HG03097 (cell line): ENCODE data around the gene FAF1.
"Not testable (repeated sequence)": the region's sequence is repeated elsewhere in the genome, so short reads cannot be mapped to it uniquely, and the experiment has no call there.

Source experiments
- ATAC-seq: cut with Tn5 transposase; IDR thresholded peaks from one replicate; pipeline ENCODE4 v1.9.1; 2021; ENCODE audit not compliant: unreplicated experiment, low FRiP score

FAF1 gene

DNA sequence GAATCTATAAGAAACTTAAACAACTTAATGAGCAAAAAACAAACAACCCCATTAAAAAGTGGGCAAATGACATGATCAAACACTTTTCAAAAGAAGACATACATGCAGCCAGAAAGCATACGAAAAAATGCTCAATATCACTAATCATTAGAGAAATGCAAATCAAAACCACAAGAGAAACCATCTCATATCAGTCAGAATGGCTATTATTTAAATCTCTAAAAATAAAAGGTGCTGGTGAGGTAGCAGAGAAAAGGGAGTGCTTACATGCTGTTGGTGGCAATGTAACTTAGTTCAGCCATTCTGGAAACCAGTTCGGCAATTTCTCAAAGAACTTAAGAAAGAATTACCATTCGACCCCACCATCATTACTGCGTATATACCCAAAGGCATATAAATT lies 147.7 kb downstream of the FAF1 start:
- no peak for ATAC-seq

DNA sequence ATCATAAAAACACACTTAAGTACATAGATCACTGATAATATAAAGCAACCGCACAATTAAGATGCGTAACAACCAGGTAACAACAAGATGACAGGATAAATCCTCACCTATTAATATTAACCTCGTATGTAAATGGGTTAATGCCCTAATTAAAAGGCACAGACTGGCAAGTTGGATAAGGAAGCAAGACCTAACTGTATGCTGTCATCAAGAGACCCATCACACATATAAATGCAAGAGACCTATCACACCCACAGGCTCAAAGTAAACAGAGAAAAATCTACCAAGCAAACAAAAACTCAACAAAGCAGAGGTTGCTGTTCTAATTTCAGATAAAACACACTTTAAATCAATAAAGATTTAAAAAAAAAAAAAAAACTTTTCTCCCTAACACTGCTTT lies 151.8 kb downstream of the FAF1 start:
- no peak for ATAC-seq

DNA sequence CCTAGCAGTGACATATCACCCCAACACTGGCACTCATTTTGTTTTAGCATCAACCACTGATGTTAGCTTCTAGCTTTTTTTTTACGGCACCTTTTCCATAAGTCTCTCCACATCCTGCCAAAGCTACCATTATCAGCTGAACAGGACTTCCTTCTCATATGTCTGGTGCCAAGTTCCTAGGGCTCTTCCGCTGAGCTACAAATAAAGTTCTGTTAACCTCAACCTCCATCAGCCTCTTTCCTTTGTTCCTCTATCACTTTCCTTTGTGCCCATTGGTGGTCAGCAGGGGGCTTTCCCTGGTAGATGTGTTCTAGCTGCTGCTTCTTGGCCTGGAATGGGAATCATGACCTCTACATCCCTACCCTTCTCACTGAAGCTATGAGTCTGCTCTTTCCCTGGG lies 163.8 kb downstream of the FAF1 start:
- ATAC-seq: no peak

DNA sequence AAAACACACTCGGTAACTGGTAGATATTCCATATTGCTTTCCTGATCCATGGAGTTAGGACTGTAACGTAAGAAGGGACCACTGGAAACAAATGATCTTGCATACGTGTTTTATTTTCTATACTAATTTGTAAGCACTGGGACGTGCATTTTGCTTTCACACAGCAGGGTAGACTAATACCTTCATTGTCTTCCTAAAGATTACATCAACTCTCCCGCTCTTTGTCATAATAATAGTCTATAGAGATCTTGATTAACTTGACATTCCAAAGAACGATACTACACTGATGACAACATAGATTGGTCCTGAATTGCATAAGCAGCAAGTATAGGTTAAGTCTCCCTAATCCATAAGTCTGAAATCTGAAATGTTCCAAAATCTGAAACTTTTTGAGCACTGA lies 166.5 kb downstream of the FAF1 start:
- no peak for ATAC-seq

DNA sequence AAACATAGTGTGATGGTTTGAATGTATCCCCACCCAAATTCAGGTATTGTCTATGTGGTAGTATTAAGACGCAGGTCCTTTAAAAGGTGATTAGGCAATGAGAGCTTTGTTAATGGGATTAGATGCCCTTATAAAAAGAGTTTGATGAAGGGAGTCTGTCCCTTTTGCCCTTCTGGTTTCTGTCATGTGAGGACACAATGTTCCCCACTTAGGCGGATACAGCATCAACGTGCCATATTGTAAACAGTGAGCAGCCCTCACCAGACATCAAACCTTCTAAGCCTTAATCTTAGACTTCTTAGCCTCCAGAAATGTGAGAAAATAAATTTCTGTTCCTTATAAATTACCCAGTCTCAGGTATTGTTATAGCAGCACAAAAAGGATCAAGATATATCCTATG lies 172.8 kb downstream of the FAF1 start:
- no peak for ATAC-seq

DNA sequence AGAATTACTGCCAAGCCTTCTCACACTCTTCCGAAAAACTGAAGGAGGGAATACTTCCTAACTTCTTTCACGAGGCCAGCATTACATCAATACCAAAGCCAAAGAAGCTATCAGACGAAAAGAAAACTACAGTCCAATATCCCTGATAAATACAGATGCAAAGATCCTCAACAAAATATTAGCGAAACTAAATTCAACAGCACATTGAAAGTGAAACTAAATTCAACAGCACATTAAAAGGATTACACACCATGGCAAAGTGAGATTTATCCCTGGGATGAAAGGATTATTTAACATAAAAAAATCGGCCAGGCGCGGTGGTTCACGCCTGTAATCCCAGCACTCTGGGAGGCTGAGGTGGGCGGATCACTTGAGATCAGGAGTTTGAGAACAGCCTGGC lies 176.8 kb downstream of the FAF1 start:
- ATAC-seq: no peak

DNA sequence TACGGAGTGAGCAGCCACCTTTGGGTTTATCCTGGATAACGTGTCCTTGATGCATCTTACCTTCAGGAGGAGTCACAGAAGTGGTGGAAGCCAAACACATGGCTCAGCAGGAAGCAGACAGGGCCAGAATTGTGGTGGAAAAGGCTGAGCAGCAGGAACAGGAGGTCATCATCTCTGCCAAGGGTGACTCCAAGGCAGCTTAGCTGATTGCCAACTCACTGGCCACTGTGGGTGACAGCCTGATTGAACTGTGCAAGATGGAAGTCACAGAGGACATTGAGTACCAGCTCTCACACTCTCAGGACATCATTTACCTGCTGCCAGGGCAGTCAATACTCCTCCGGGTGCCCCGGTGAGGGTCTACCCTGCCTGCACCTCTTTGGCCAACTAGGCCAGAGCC lies 179.3 kb downstream of the FAF1 start:
- ATAC-seq: no peak

DNA sequence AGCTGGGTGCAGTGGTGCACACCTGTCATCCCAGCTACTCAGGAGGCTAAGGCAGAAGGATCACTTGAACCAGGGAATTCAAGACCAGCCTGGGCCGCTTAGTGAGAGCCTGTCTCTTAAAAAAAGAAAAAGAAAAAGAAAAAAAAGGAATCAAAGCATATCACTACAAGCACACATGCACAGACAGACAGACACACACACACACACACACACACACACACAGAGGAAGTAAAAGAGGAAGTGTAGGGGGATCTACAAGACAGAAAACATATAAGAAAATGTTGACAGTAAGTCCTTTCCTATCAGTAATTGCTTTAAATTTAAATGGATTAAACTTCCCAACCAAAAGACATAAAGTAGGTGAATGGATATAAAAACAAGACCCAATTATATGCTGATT lies 180.3 kb downstream of the FAF1 start:
- ATAC-seq: no peak

DNA sequence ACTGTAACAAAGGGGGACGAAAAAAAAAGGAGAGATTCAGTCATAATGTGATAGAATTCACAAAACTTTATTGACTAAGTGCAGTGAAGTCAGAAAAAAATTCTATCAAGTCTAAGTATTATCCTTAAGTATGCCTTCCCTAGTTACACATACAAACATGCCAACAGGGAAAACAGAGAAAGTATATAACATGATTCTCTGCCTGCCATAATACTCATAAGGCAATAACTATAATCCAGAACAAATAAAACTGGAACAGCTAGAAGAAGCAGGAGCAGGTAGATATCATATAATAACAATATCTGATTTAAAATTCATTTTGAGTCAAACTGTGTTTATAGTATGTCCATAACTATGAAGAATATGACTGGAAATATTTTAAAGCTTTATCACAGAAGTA lies 184.3 kb downstream of the FAF1 start:
- no peak for ATAC-seq

DNA sequence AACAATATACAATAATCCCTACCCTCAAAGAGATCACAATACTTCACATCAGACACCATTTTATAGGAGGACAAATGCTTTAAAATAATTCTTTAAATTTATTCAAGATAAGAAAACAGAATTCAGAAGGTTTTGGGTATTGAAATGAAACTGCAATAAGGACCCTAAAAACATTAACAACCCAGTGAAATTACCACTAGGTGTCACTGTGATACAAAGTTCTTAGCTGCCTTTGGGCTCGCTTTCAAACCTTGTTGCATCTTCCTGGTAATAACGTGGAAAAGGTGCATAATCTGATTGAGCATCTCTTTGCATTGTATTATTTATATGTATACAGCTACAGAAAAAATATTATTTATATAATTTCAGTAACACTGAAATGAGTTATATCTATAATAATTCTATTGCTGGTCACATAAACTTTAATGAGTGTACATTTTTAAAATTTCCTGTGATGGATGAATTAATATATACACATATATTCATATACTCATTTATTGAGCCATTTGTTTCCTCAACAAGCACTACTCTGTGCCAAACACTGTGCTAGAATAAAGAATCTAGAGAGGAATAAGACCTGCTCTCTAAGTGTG lies 185.2 kb downstream of the FAF1 start:
- ATAC-seq: no peak

DNA sequence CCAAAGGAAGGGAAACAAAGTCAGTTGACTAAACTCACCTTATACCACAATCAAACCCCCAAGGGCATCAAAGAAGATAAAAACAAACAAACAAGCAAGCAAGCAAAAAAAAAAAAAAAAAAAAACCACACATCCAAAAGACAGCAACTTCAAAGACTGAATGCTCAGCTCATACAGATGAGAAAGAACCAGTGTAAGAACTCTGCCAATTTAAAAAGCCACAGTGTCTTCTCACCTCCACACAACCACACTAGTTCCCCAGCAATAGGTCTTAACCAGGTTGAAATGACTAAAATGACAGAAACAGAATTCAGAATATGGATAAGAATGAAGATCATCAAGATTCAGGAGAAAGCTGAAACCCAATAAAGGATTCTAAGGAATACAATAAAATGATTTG lies 193.4 kb downstream of the FAF1 start:
- ATAC-seq: no peak

DNA sequence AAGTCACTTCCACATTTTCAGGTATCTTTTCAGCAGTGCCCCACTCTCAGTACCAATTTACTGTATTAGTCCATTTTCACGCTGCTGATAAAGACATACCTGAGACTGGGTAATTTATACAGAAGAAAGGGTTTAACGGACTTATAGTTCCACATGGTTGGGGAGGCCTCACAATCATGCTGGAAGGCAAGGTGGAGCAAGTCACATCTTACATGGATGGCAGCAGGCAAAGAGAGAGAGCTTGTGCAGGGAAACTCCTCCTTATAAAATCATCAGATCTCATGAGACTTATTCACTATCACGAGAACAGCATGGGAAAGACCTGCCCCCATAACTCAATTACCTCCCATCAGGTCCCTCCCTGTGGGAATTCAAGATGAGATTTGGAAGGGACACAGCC lies 203.5 kb downstream of the FAF1 start:
- not testable (repeated sequence) for ATAC-seq

DNA sequence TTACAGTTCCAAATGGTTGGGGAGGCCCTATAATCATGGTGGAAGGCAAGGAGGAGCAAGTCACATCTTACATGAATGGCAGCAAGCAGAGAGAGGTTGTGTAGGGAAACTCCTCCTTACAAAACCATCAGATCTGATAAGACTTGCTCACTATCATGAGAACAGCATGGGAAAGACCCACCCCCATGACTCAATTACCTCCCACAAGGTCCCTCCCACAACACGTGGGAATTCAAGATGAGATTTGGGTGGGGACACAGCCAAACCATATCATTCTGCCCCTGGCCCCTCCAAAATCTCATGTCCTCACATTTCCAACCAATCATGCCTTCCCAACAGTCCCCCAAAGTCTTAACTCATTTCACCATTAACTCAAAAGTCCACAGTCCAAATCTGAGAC lies 205.3 kb downstream of the FAF1 start:
- ATAC-seq: not testable (repeated sequence)

DNA sequence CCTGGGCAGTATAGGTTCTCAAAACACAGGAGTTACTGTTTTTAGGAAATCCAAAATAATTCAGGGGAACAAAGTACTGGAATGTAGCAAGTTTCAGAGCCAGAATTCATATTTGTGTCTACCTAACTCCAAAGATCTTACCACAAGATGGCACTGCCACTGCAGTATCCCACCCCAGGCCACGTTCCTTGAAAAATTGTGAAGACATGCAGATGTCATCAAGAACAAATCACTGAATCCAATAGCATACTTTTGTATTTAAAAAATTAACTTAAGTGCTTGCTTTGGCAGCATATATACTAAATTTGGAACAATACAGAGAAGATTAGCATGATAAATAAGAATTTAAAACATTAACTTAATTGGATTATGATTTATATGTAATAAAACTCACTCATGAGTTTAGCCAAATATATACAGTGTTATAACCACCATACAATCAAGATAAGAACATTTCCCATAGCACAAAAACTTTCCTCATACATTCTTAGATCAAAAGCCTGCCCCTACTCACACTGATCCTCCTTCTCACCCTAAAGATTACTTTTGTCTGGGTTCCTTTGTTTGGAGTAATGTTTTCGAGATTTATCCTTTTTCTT lies 209.9 kb downstream of the FAF1 start:
- ATAC-seq: no peak

DNA sequence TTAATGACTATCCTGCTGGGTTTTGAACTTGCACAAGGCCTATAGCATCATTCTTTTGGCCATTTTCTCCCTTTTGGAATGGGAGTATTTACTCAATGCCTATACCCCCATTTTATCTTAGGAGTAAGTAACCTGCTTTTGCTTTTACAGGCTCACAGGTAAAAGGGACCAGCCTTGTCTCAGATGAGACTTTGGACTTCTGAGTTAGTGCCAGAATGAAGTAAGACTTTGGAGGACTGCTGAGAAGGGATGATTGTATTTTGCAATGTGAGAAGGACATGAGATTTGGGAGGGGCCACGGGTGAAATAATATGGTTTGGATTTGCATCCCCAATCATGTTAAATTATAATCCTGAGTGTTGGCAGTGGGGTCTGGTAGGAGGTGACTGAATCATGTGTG lies 212.7 kb downstream of the FAF1 start:
- ATAC-seq: no peak

DNA sequence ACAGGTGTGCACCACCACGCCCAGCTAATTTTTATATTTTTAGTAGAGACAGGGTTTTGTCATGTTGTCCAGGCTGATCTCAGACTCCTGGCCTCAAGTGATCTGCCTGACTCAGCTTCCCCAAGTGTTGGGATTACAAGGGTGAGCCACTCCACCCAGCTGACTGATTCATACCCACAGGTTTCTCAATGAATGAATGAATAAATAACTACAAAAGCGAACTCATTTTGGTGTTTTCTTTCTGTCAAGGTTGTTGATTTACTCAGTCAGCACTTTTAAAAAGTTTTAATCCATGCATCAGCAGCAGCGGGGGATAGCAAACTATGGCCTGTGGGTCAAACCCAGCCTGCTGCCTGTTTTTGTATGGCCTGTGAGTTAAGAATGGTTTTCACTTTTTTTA lies 217.5 kb downstream of the FAF1 start:
- ATAC-seq: no peak

DNA sequence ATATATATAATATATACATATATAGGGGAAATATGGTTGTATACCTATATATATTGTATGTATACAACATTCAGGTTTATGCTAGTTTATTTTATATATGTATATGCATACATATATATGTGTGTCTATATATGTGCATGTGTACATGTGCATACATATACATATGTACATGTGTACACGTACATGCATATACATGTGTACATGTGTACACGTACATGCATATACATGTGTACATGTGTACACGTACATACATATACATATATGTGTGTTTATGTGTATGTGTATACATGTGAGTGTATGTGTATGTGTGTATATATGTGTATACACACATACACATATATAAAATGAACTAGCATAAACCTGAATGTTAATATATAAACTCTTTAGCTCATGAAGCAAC lies 220.9 kb downstream of the FAF1 start:
- ATAC-seq: no peak

DNA sequence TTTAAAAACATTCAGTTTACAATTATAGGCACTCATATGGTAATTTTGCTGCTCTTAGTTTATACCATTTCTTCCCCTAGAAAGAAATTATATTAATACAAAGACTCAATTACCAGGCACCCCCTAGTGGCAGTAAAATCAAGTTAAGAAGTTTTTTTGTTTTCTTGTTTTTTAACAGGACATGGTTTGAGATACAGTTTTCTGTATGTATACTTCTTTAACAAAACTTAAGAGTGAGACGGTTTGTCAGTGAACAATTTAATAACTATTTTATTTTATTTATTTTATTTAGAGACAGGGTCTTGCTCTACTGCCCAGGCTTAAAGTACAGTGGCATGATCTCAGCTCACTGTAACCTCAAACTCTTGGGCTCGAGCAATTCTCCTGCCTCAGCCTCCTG lies 224.6 kb downstream of the FAF1 start:
- no peak for ATAC-seq

DNA sequence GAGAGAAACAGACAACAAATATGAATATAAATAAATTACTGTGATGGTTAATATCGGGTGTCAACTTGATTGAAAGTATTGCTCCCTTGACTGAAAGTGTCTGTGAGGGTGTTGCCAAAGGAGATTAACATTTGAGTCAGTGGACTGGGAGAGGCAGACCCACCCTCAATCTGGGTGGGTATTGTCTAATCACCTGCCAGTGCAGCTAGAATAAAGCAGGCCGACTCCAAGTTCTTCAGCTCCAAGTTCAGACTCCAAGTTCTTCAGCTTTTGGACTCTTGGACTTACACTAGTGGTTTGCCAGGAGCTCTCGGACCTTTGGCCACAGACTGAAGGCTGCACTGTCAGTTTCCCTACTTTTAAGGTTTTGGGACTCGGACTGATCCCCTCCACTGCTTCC lies 232.5 kb downstream of the FAF1 start:
- ATAC-seq: not testable (repeated sequence)

DNA sequence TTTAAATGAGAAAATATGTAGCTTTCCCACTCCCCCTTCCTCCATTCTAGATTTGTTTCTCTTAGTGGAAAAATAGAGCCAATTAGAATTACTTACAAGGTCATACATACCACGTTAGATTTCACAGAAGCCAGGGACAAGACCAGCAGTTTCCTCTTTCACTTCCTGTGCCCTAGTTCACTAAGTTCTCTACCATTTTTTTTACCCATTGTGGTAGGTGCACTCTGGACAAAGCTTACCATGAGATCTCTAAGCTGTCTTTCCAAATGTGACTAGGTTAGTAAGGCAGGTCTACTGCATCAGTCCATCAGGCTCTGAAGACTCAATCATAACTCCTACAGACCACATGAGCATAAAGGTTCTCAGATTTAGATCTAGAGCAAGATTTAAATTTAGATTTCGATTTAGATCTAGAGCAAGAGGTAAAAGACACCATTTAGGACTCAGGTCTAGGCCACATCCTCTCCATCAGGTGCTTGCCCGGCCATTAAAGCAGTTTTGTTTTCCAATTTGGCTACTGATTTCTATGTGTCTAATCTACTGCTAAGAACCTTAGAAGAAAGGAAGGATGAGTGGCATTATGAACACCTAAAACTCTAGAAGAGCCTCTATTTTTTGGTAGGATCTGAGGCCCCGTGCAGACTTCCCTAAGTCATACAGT lies 235.3 kb downstream of the FAF1 start:
- ATAC-seq: peak; percentile 73

DNA sequence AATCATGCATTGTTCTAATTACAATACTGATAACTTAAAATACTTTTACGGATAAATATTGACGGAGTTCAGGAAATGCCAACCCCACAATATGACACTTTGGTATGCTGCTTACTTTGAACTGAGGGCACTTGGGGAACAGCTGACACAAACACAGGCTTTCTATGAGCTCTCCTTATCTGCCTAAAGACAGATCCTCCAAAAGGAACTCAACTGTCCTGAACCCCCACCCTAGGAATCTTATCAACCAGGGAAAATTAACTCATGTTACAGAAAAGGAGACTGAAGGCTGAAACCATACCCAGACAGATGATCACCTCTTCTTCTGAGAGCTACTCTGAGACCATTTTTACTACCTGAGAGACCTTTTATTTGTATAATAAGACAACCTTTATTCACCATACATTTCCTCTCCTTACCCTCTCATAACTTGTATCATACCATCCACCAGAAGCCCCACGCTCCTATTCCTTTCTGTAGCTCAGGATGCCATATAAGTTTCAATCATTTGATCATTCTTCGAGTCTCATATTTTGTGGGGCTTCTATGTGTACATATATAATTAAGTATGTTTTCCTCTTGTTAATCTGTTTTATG lies 239.5 kb downstream of the FAF1 start:
- no peak for ATAC-seq

DNA sequence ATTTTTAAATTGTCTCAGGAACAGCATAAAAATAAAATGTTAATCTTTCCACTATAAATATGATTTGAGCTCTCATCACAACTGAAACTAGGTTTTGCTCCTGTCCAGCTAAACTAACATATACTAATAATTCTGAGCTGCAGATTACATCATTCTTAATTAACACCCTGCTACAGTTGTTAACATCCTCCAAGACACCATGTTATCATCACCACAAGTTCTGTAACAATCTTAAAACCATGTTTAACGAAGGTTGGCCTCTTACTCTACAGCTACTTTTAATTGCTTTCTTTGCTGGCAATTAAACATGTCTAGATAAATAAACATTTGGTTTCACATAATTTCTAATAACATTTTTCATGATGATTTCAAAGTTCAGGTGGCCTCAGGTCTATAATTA lies 240.9 kb downstream of the FAF1 start:
- no peak for ATAC-seq
